HepG2 (cell line): ENCODE results near the gene CXXC5. TPM values are rescaled to one million over a fixed set of nuclear protein-coding genes. Genes with fewer than 3 reads are reported as not detected.

Source experiments
- DMTF1 ChIP-seq: sonication (generic); formaldehyde crosslinking; IDR thresholded peaks from 2 replicates; pipeline ENCODE4 v1.4.0; 2020; ENCODE audit warnings: mild to moderate bottlenecking, missing genetic modification reagents
- EEA1 ChIP-seq: sonication (generic); formaldehyde crosslinking; IDR thresholded peaks from 2 replicates; pipeline ENCODE4 v1.5.1; 2020; ENCODE audit warnings: mild to moderate bottlenecking, missing genetic modification reagents, borderline replicate concordance
- HOXA7 ChIP-seq: sonication (generic); formaldehyde crosslinking; IDR thresholded peaks from 2 replicates; pipeline ENCODE4 v1.8.1; 2022; ENCODE audit warnings: mild to moderate bottlenecking, missing genetic modification reagents, moderate library complexity
- ZNF12 ChIP-seq: sonication (generic); formaldehyde crosslinking; IDR thresholded peaks from 2 replicates; pipeline ENCODE4 v1.5.0; 2020; ENCODE audit warnings: missing genetic modification reagents
- ZNF253 ChIP-seq: sonication (generic); formaldehyde crosslinking; IDR thresholded peaks from 2 replicates; pipeline ENCODE4 v1.8.0; 2022; ENCODE audit warnings: mild to moderate bottlenecking, missing genetic modification reagents, borderline replicate concordance
- ZNF383 ChIP-seq: sonication (generic); formaldehyde crosslinking; IDR thresholded peaks from 2 replicates; pipeline ENCODE4 v1.4.0; 2020; ENCODE audit warnings: missing genetic modification reagents, mild to moderate bottlenecking, borderline replicate concordance
- ZNF646 ChIP-seq: sonication (generic); formaldehyde crosslinking; IDR thresholded peaks from 2 replicates; pipeline ENCODE4 v1.9.0; 2021; ENCODE audit warnings: mild to moderate bottlenecking, missing genetic modification reagents
- ZNF768 ChIP-seq: sonication (generic); formaldehyde crosslinking; IDR thresholded peaks from 2 replicates; pipeline ENCODE4 v1.4.0; 2020; ENCODE audit warnings: missing genetic modification reagents
- polyA plus RNA-seq, 8 experiments: library from polyadenylated mRNA; depleted of rRNA in 3 of 8; stranded (reverse) in 7 of 8; unstranded in 1 of 8; fragments of >200 nt; fragmentation: Illumina TruSeq in 4 of 8; extraction: Trizol in 4 of 8; gene quantifications; 2 replicates each; pipeline versions ENCODE4 v1.2.1 to v1.2.3, GENCODE V29; 2011 to 2016; ENCODE audit warnings: low read depth in 4 of 8, missing spikeins in 1 of 8, mixed read lengths in 1 of 8; ENCODE audit not compliant: insufficient read depth in 1 of 8
- total RNA-seq, 5 experiments: library from RNA; depleted of rRNA; stranded (reverse); fragments of >200 nt; fragmentation: Illumina TruSeq; extraction: Trizol; gene quantifications; 2 replicates each; pipeline ENCODE4 v1.2.3, GENCODE V29; 2016; ENCODE audit warnings: low read depth in 1 of 5
- TF ChIP-seq, protein P1 (sequence below): sonication (generic); formaldehyde crosslinking; IDR thresholded peaks from 2 replicates; pipeline ENCODE4 v1.4.0; 2020; ENCODE audit warnings: mild to moderate bottlenecking, missing genetic modification reagents
- TF ChIP-seq, protein P2 (sequence below): sonication (generic); formaldehyde crosslinking; IDR thresholded peaks from 2 replicates; pipeline ENCODE4 v1.5.1; 2020; ENCODE audit warnings: missing genetic modification reagents, mild to moderate bottlenecking, borderline replicate concordance

CXXC5 gene
- total and polyA plus RNA-seq, 2 of the 13 experiments (the other 11 are each of a cell fraction or from before 2014, with no cell fraction given) = 32.3 to 33.0 TPM

GRCh38 chr5:139635606-139636206, 12.4 kb upstream of the CXXC5 start (continued):
- no peak for TF ChIP-seq ZNF646 (CRISPR knock-in tag)
- TF ChIP-seq, protein P1, sequence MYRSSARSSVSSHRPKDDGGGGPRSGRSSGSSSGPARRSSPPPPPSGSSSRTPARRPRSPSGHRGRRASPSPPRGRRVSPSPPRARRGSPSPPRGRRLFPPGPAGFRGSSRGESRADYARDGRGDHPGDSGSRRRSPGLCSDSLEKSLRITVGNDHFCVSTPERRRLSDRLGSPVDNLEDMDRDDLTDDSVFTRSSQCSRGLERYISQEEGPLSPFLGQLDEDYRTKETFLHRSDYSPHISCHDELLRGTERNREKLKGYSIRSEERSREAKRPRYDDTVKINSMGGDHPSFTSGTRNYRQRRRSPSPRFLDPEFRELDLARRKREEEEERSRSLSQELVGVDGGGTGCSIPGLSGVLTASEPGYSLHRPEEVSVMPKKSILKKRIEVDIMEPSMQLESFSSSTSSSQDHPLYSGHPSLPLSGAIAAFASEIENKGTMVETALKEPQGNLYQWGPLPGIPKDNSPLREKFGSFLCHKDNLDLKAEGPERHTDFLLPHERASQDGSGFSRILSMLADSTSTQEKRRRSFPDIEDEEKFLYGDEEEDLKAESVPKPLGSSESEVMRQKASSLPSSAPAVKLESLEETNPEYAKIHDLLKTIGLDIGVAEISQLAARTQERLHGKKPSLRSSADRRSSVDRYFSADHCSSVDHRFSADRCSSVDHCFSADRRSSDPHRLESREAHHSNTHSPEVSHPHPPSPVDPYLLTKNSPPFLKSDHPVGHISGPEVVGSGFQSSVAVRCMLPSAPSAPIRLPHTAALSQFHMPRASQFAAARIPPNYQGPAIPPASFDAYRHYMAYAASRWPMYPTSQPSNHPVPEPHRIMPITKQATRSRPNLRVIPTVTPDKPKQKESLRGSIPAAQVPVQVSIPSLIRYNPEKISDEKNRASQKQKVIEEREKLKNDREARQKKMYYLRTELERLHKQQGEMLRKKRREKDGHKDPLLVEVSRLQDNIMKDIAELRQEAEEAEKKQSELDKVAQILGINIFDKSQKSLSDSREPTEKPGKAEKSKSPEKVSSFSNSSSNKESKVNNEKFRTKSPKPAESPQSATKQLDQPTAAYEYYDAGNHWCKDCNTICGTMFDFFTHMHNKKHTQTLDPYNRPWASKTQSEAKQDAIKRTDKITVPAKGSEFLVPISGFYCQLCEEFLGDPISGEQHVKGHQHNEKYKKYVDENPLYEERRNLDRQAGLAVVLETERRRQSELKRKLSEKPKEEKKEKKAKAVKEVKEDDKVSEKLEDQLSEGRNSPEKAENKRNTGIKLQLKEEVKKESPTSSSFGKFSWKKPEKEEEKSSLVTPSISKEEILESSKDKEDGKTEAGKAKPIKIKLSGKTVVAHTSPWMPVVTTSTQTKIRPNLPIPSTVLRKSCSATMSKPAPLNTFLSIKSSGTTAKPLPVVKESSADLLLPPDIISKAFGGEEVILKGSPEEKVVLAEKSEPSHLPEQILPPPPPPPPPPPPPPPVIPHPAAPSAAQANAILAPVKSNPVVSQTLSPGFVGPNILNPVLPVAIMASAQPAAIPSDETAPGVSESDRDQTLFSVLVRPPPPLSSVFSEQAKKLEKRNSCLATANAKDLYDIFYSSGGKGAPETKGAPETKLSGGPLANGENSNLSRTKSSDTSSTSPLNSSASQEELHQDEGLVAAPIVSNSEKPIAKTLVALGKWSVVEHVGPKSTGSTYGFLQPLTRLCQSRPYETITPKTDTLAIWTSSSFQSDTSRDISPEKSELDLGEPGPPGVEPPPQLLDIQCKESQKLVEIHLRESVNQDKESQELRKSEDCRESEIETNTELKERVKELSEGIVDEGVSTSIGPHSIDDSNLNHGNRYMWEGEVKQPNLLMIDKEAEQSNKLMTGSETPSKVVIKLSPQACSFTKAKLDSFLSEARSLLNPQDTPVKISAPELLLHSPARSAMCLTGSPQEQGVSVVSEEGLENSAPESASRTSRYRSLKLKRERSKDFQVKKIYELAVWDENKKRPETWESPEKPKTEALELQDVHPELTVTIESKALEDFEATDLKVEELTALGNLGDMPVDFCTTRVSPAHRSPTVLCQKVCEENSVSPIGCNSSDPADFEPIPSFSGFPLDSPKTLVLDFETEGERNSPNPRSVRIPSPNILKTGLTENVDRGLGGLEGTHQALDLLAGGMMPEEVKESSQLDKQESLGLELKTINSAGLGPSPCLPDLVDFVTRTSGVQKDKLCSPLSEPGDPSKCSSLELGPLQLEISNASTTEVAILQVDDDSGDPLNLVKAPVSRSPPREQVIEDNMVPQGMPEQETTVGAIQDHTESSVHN (CRISPR knock-in tag) = no peak
- no peak for TF ChIP-seq HOXA7 (CRISPR knock-in tag)
- TF ChIP-seq ZNF12 (CRISPR knock-in tag) = no peak
- TF ChIP-seq DMTF1 (CRISPR knock-in tag) = no peak
- no peak for TF ChIP-seq ZNF383 (CRISPR knock-in tag)
- no peak for TF ChIP-seq ZNF253 (CRISPR knock-in tag)
- TF ChIP-seq, protein P2, sequence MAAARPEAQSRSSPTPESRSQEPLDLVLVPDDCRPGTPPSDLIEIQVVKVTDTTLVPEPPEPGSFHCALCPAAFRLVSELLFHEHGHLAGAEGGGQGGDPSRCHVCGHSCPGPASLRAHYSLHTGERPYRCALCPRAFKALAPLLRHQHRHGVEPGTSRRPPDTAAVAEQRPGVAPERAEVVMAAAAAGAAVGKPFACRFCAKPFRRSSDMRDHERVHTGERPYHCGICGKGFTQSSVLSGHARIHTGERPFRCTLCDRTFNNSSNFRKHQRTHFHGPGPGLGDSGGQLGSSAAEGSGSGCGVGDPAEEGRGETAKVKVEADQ (CRISPR knock-in tag) = no peak
- TF ChIP-seq EEA1 (CRISPR knock-in tag) = no peak
- TF ChIP-seq ZNF768 = peak; percentile 100
